ENCODE measurements around the gene PLCB3. TPM values are rescaled to one million over a fixed set of nuclear protein-coding genes. Genes with fewer than 3 reads are reported as not detected.
A peak's percentile ranks its signal among the peaks of the same experiment; 100 is the strongest.

PLCB3 gene
- total RNA-seq, 1 experiment from 2014 or later, result 80.2 TPM

DNA sequence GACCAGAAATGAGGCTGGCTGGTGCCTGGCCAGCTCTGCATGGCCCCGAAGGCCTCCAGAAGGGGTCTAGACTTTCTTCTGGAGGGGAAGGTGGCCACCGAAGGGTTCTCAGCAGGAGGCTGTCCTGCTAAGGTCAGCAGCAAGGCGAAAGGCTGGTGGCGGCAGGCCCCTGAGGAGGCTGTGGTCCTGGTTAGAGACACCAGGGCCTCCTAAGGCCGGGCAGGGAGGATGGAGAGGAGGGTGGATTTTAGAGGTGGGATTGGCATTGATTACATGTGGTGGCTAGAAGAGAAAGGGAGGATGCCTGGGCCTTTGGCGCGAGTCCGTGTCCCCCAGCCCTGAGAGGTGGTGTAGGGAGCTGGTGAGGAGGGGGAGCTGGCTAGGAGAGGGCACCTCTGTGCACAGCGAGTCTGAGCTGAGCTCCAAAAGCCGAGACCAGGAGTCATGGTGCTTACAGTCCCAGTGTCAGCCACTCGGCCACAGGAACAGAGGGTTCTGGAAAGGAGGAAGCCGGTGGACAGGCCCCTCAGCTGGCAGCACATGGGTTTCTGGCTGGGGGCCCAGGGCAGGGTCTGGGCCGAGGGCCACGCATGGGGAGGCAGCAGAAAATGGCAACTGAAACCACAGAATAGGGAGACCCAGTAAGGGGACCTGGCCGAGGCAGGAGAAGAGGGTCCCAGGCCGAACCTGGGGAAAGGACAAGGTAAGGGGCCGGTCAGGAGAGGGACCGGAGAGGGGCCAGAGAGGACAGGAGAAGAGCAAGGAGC, 42.4 kb upstream of the PLCB3 start:
- no peak for DNase-seq
- peak overlapping the region; percentile 77 to 92 (median 82); a peak in 6 of 7 replicates for H3K27ac Mint-ChIP-seq
- H3K4me3 Mint-ChIP-seq, result no peak overlapping the region; a peak in 1 of 5 replicates

More for the DNA sequence above, 42.4 kb upstream of the PLCB3 start:
- WGBS (ENCODE audit: extremely low coverage, insufficient read length, low lambda C conversion rate), result no CpG with 5 or more reads among the region's 18 CpGs
- H3K9ac ChIP-seq (ENCODE audit: extremely low read depth, insufficient read length, low read length), result no peak overlapping the region
- H3K23ac ChIP-seq (ENCODE audit: insufficient read length, low read depth, low read length), result no peak overlapping the region
- H3K4ac ChIP-seq (ENCODE audit: low read depth, low read length), result no peak overlapping the region
- H4K5ac ChIP-seq (ENCODE audit: insufficient read length, low read depth, low read length), result no peak overlapping the region
- H3K9me3 ChIP-seq (ENCODE audit: control insufficient read depth, low read depth, low read length), result no peaks in the 10 kb centered on the region
- H4K8ac ChIP-seq (replicated peaks; ENCODE audit: insufficient read length, low read depth, low read length), result no peak overlapping the region
- no peak overlapping the region for H3K27ac ChIP-seq (ENCODE audit: insufficient read length, low read depth, low read length)
- no peak overlapping the region for H3K4me2 ChIP-seq (ENCODE audit: insufficient read depth, insufficient read length, low read length)
- peaks cover 7% of the 10 kb centered on the region in 2 experiments for H3K4me1 Mint-ChIP-seq
- H2BK120ac ChIP-seq (ENCODE audit: low read depth, low read length, poor library complexity, severe bottlenecking), result no peak overlapping the region
- TF ChIP-seq, protein P1, sequence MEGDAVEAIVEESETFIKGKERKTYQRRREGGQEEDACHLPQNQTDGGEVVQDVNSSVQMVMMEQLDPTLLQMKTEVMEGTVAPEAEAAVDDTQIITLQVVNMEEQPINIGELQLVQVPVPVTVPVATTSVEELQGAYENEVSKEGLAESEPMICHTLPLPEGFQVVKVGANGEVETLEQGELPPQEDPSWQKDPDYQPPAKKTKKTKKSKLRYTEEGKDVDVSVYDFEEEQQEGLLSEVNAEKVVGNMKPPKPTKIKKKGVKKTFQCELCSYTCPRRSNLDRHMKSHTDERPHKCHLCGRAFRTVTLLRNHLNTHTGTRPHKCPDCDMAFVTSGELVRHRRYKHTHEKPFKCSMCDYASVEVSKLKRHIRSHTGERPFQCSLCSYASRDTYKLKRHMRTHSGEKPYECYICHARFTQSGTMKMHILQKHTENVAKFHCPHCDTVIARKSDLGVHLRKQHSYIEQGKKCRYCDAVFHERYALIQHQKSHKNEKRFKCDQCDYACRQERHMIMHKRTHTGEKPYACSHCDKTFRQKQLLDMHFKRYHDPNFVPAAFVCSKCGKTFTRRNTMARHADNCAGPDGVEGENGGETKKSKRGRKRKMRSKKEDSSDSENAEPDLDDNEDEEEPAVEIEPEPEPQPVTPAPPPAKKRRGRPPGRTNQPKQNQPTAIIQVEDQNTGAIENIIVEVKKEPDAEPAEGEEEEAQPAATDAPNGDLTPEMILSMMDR (conservative IDR thresholded peaks at IDR 0.05), result no peak
- H3K18ac ChIP-seq (ENCODE audit: insufficient read length, low read depth, low read length), result no peak overlapping the region
- H3K14ac ChIP-seq (ENCODE audit: insufficient read depth, low read length), result no peak overlapping the region
- H2BK15ac ChIP-seq (ENCODE audit: low read depth, low read length), result no peak overlapping the region
- H3K79me1 ChIP-seq (ENCODE audit: insufficient read depth, low read depth, low read length, poor library complexity, severe bottlenecking), result no peaks in the 10 kb centered on the region
- no peak overlapping the region for H2AFZ ChIP-seq (ENCODE audit: low read length)
- H4K20me1 ChIP-seq (ENCODE audit: control insufficient read depth, insufficient read depth, insufficient read length), result no peaks in the 10 kb centered on the region
- H3T11ph ChIP-seq (ENCODE audit: low read length), result no peak overlapping the region
- no peak overlapping the region for H2BK20ac ChIP-seq (ENCODE audit: low read depth, low read length, poor library complexity, severe bottlenecking)
- H3K27me3 ChIP-seq (ENCODE audit: insufficient read depth, low read length), result no peaks in the 10 kb centered on the region
- H3K79me2 ChIP-seq (ENCODE audit: insufficient read depth, low read length), result no peaks in the 10 kb centered on the region
- no peak overlapping the region for H2AK5ac ChIP-seq (ENCODE audit: insufficient read length, low read length)
- no peaks in the 10 kb centered on the region for H3K23me2 ChIP-seq (ENCODE audit: insufficient read length, low read depth, low read length, poor library complexity, severe bottlenecking)
- no peak overlapping the region for H2BK12ac ChIP-seq (ENCODE audit: insufficient read length, low read depth, low read length)
- no peaks in the 10 kb centered on the region; a peak in 1 of 5 replicates for H3K9me3 Mint-ChIP-seq
- no peak overlapping the region for H3K56ac ChIP-seq (ENCODE audit: insufficient read length, low read depth, low read length)
- peaks cover 11 to 53% (median 42%) of the 10 kb centered on the region in 3 experiments for H3K36me3 Mint-ChIP-seq (ENCODE audit: insufficient read depth in 1 of 3, low read depth in 3 of 3)
- no peak overlapping the region for H2BK5ac ChIP-seq (ENCODE audit: insufficient read length, low read length)
- H3K4me1 ChIP-seq (ENCODE audit: insufficient read depth, low read length), result no peaks in the 10 kb centered on the region
- no peak overlapping the region for H4K91ac ChIP-seq (ENCODE audit: insufficient read length, low read depth, low read length)
- H3K27me3 Mint-ChIP-seq (ENCODE audit: low read depth), result no peaks in the 10 kb centered on the region

Data from H9 (cell line).